ENCODE results near the gene SLC26A1.
"Not testable (repeated sequence)": the region's sequence is repeated elsewhere in the genome, so short reads cannot be mapped to it uniquely, and the experiment has no call there.

The SLC26A1 gene

GRCh38 chr4:952881-953573, 40.2 kb downstream of the SLC26A1 start:
- no peak for DNase-seq (ENCODE audit: low read depth)

- DNase-seq (ENCODE audit: low read depth), result no peak
These were observed 41.4 kb downstream of the SLC26A1 start for GRCh38 chr4:951594-952468.

GRCh38 chr4:951186-951585, 42.0 kb downstream of the SLC26A1 start:
- no peak for DNase-seq (ENCODE audit: low read depth)

GRCh38 chr4:950136-951020, 42.8 kb downstream of the SLC26A1 start:
- DNase-seq (ENCODE audit: low read depth), result no peak

- no peak for DNase-seq (ENCODE audit: low read depth)
These were observed 43.5 kb downstream of the SLC26A1 start for GRCh38 chr4:949656-950055.

GRCh38 chr4:948936-949300, 44.3 kb downstream of the SLC26A1 start:
- no peak for DNase-seq (ENCODE audit: low read depth)

- no peak for DNase-seq (ENCODE audit: low read depth)
These were observed 44.9 kb downstream of the SLC26A1 start for GRCh38 chr4:948101-948935.

- no peak for DNase-seq (ENCODE audit: low read depth)
These were observed 45.7 kb downstream of the SLC26A1 start for GRCh38 chr4:947491-947971.

- no peak for DNase-seq (ENCODE audit: low read depth)
These were observed 46.4 kb downstream of the SLC26A1 start for GRCh38 chr4:946517-947471.

- no peak for DNase-seq (ENCODE audit: low read depth)
These were observed 47.1 kb downstream of the SLC26A1 start for GRCh38 chr4:946103-946450.

- DNase-seq (ENCODE audit: low read depth), result no peak
These were observed 47.7 kb downstream of the SLC26A1 start for GRCh38 chr4:945274-946102.

- not testable (repeated sequence) for DNase-seq (ENCODE audit: low read depth)
These were observed 53.7 kb downstream of the SLC26A1 start for GRCh38 chr4:939508-939907.

All from stromal cell of bone marrow (primary cell).